ENCODE data around the gene PHLPP2. TPM values are rescaled to one million over a fixed set of nuclear protein-coding genes. Genes with fewer than 3 reads are reported as not detected.

The PHLPP2 gene
- total RNA-seq, 1 donor from 2014 or later: 2.6 TPM

GRCh38 chr16:71681360-71681759, 43.1 kb downstream of the PHLPP2 start:
- FAIRE-seq: no peak
- TF ChIP-seq CTCF (IDR thresholded peaks at IDR 0.05; ENCODE audit: insufficient read depth, low read length, severe bottlenecking): no peak
- H3K36me3 ChIP-seq (ENCODE audit: control insufficient read depth, insufficient read depth, low read length): peaks cover under 1% of the 10 kb centered on the region

GRCh38 chr16:71676236-71676635, 48.3 kb downstream of the PHLPP2 start:
- H3K4me3 ChIP-seq (ENCODE audit: low read depth, low read length): no peak overlapping the region
- no peak for TF ChIP-seq CTCF (IDR thresholded peaks at IDR 0.05; ENCODE audit: insufficient read depth, low read length, severe bottlenecking)
- DNase-seq (ENCODE audit: low read depth) (no peak), FAIRE-seq (no peak)
- H3K27me3 ChIP-seq (ENCODE audit: control insufficient read depth, insufficient read depth, low read length): no peaks in the 10 kb centered on the region
- peaks cover 5% of the 10 kb centered on the region for H3K36me3 ChIP-seq (ENCODE audit: control insufficient read depth, insufficient read depth, low read length)

More at GRCh38 chr16:71681360-71681759, 43.1 kb downstream of the PHLPP2 start:
- no peaks in the 10 kb centered on the region for H3K27me3 ChIP-seq (ENCODE audit: control insufficient read depth, insufficient read depth, low read length)
- H3K4me3 ChIP-seq (ENCODE audit: low read depth, low read length): no peak overlapping the region
- DNase-seq (ENCODE audit: low read depth): no peak

GRCh38 chr16:71675380-71675779, 49.1 kb downstream of the PHLPP2 start:
- DNase-seq (ENCODE audit: low read depth) (no peak), FAIRE-seq (no peak)
- no peaks in the 10 kb centered on the region for H3K27me3 ChIP-seq (ENCODE audit: control insufficient read depth, insufficient read depth, low read length)
- no peak for TF ChIP-seq CTCF (IDR thresholded peaks at IDR 0.05; ENCODE audit: insufficient read depth, low read length, severe bottlenecking)
- peaks cover 6% of the 10 kb centered on the region for H3K36me3 ChIP-seq (ENCODE audit: control insufficient read depth, insufficient read depth, low read length)
- no peak overlapping the region for H3K4me3 ChIP-seq (ENCODE audit: low read depth, low read length)

- H3K4me3 ChIP-seq (ENCODE audit: low read depth, low read length): no peak overlapping the region
- TF ChIP-seq CTCF (IDR thresholded peaks at IDR 0.05; ENCODE audit: insufficient read depth, low read length, severe bottlenecking): no peak
- no peaks in the 10 kb centered on the region for H3K27me3 ChIP-seq (ENCODE audit: control insufficient read depth, insufficient read depth, low read length)
- no peak for FAIRE-seq
- no peak for DNase-seq (ENCODE audit: low read depth)
- H3K36me3 ChIP-seq (ENCODE audit: control insufficient read depth, insufficient read depth, low read length): peaks cover 6% of the 10 kb centered on the region
Measured at GRCh38 chr16:71674229-71674628, 50.3 kb downstream of the PHLPP2 start.

GRCh38 chr16:71673582-71673973, 50.9 kb downstream of the PHLPP2 start:
- H3K4me3 ChIP-seq (ENCODE audit: low read depth, low read length): no peak overlapping the region
- no peak for TF ChIP-seq CTCF (IDR thresholded peaks at IDR 0.05; ENCODE audit: insufficient read depth, low read length, severe bottlenecking)
- FAIRE-seq: no peak
- no peak for DNase-seq (ENCODE audit: low read depth)
- H3K27me3 ChIP-seq (ENCODE audit: control insufficient read depth, insufficient read depth, low read length): no peaks in the 10 kb centered on the region
- H3K36me3 ChIP-seq (ENCODE audit: control insufficient read depth, insufficient read depth, low read length): peaks cover 6% of the 10 kb centered on the region

GRCh38 chr16:71672803-71673581, 51.5 kb downstream of the PHLPP2 start:
- H3K36me3 ChIP-seq (ENCODE audit: control insufficient read depth, insufficient read depth, low read length): peaks cover 8% of the 10 kb centered on the region

More at GRCh38 chr16:71672803-71673581, 51.5 kb downstream of the PHLPP2 start:
- H3K27me3 ChIP-seq (ENCODE audit: control insufficient read depth, insufficient read depth, low read length): no peaks in the 10 kb centered on the region
- TF ChIP-seq CTCF (IDR thresholded peaks at IDR 0.05; ENCODE audit: insufficient read depth, low read length, severe bottlenecking): no peak
- FAIRE-seq: no peak
- H3K4me3 ChIP-seq (ENCODE audit: low read depth, low read length): no peak overlapping the region
- no peak for DNase-seq (ENCODE audit: low read depth)
